ENCODE measurements around the gene UGT1A6. TPM values are rescaled to one million over a fixed set of nuclear protein-coding genes. Genes with fewer than 3 reads are reported as not detected.

Gene UGT1A6
- total RNA-seq, 1 experiment from 2014 or later = 549 TPM

GRCh38 chr2:233758849-233759248 is 66.2 kb downstream of the UGT1A6 start:
- Histone ChIP-seq H3K27ac (no peak overlapping the region; the same call in 1 of the 2 replicates), H3F3A (ENCODE audit: insufficient read depth, low read depth) (peaks cover 73% of the 10 kb centered on the region), H3K4me3 (no peak overlapping the region), H3K79me2 (ENCODE audit: low read depth) (peaks cover 92% of the 10 kb centered on the region), H3K36me3 (ENCODE audit: low read depth) (peaks cover 69% of the 10 kb centered on the region), H3K27me3 (ENCODE audit: insufficient read depth, low read depth) (no peaks in the 10 kb centered on the region), H3K4me1 (replicated peaks; ENCODE audit: insufficient read depth) (peaks cover 11% of the 10 kb centered on the region; the same call in 1 of the 2 replicates), H3K9me3 (ENCODE audit: insufficient read depth, low read depth) (no peaks in the 10 kb centered on the region), H3K9me2 (ENCODE audit: insufficient read depth) (no peaks in the 10 kb centered on the region), H2AFZ (no peak overlapping the region), H3K4me2 (no peak overlapping the region), H4K20me1 (ENCODE audit: insufficient read depth) (peaks cover 60% of the 10 kb centered on the region)
- no peak for DNase-seq
- BruUV-seq (replicated peaks) = no TSS peak
- TF ChIP-seq, protein P1, sequence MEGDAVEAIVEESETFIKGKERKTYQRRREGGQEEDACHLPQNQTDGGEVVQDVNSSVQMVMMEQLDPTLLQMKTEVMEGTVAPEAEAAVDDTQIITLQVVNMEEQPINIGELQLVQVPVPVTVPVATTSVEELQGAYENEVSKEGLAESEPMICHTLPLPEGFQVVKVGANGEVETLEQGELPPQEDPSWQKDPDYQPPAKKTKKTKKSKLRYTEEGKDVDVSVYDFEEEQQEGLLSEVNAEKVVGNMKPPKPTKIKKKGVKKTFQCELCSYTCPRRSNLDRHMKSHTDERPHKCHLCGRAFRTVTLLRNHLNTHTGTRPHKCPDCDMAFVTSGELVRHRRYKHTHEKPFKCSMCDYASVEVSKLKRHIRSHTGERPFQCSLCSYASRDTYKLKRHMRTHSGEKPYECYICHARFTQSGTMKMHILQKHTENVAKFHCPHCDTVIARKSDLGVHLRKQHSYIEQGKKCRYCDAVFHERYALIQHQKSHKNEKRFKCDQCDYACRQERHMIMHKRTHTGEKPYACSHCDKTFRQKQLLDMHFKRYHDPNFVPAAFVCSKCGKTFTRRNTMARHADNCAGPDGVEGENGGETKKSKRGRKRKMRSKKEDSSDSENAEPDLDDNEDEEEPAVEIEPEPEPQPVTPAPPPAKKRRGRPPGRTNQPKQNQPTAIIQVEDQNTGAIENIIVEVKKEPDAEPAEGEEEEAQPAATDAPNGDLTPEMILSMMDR (conservative IDR thresholded peaks at IDR 0.05) = no peak
- no peak for TF ChIP-seq EZH2 (IDR thresholded peaks at IDR 0.05; ENCODE audit: low read depth)
- intact Hi-C loops (cut with micrococcal nuclease; ENCODE audit: unreplicated experiment) = no loop called here
- CTCF ChIA-PET = interaction anchor here (0.6 kb wide), 1 partner anchor 65 kb away, joined by 3 read pairs; no protein-coding TSS in a partner anchor
- POLR2A ChIA-PET (ENCODE audit: unreplicated experiment) = no interaction called here

DNA sequence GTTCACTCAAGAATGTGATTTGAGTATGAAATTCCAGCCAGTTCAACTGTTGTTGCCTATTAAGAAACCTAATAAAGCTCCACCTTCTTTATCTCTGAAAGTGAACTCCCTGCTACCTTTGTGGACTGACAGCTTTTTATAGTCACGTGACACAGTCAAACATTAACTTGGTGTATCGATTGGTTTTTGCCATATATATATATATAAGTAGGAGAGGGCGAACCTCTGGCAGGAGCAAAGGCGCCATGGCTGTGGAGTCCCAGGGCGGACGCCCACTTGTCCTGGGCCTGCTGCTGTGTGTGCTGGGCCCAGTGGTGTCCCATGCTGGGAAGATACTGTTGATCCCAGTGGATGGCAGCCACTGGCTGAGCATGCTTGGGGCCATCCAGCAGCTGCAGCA is 67.4 kb downstream of the UGT1A6 start, which contains the start of gene UGT1A1:
TSS of gene UGT1A1 (plus strand) at position 228 of the 400 bp plus-strand sequence. CDS start at position 246, 18 bp downstream.
- Histone ChIP-seq H3K4me1 (replicated peaks; ENCODE audit: insufficient read depth) (peaks cover 11% of the 10 kb centered on the region; the same call in 1 of the 2 replicates), H3K4me3 (no peak within 1 kb of the TSS)

GRCh38 chr2:233761040-233761769 is 68.5 kb downstream of the UGT1A6 start:
- Histone ChIP-seq H3K4me2 (no peak overlapping the region), H3K36me3 (ENCODE audit: low read depth) (peaks cover 56% of the 10 kb centered on the region), H3K4me3 (no peak overlapping the region), H3F3A (ENCODE audit: insufficient read depth, low read depth) (peaks cover 77% of the 10 kb centered on the region), H4K20me1 (ENCODE audit: insufficient read depth) (peaks cover 73% of the 10 kb centered on the region), H3K4me1 (replicated peaks; ENCODE audit: insufficient read depth) (peaks cover 11% of the 10 kb centered on the region; the same call in 1 of the 2 replicates), H3K79me2 (ENCODE audit: low read depth) (peaks cover 92% of the 10 kb centered on the region), H3K27me3 (ENCODE audit: insufficient read depth, low read depth) (no peaks in the 10 kb centered on the region), H3K9me2 (ENCODE audit: insufficient read depth) (no peaks in the 10 kb centered on the region), H3K9me3 (ENCODE audit: insufficient read depth, low read depth) (no peaks in the 10 kb centered on the region), H3K27ac (0 out of 2 replicates have a peak overlapping the region, but pooled peaks have one; percentile 10), H2AFZ (no peak overlapping the region)
- POLR2A ChIA-PET (ENCODE audit: unreplicated experiment) = interaction anchor here (0.9 kb wide), 1 partner anchor 10 kb away, joined by 7 read pairs; no protein-coding TSS in a partner anchor
- intact Hi-C loops (cut with micrococcal nuclease; ENCODE audit: unreplicated experiment) = no loop called here
- TSS peak; percentile 1 for BruUV-seq (replicated peaks)
- no peak for DNase-seq
- CTCF ChIA-PET = no interaction called here
- TF ChIP-seq, protein P1 (conservative IDR thresholded peaks at IDR 0.05) = no peak
- no peak for TF ChIP-seq EZH2 (IDR thresholded peaks at IDR 0.05; ENCODE audit: low read depth)

More for the DNA sequence above, 67.4 kb downstream of the UGT1A6 start, which contains the start of gene UGT1A1:
- BruUV-seq (replicated peaks) = no TSS peak
- Histone ChIP-seq H2AFZ (no peak within 1 kb of the TSS), H4K20me1 (ENCODE audit: insufficient read depth) (peaks cover 64% of the 10 kb centered on the region), H3K27me3 (ENCODE audit: insufficient read depth, low read depth) (no peaks in the 10 kb centered on the region), H3K9me3 (ENCODE audit: insufficient read depth, low read depth) (no peaks in the 10 kb centered on the region), H3K36me3 (ENCODE audit: low read depth) (peaks cover 60% of the 10 kb centered on the region), H3K4me2 (no peak within 1 kb of the TSS), H3K79me2 (ENCODE audit: low read depth) (peaks cover 93% of the 10 kb centered on the region), H3K27ac (0 out of 2 replicates have a peak within 1 kb of the TSS, but pooled peaks have one; percentile 10), H3F3A (ENCODE audit: insufficient read depth, low read depth) (peaks cover 74% of the 10 kb centered on the region), H3K9me2 (ENCODE audit: insufficient read depth) (no peaks in the 10 kb centered on the region)
- intact Hi-C loops (cut with micrococcal nuclease; ENCODE audit: unreplicated experiment) = no loop called here
- no peak for TF ChIP-seq EZH2 (IDR thresholded peaks at IDR 0.05; ENCODE audit: low read depth)
- TF ChIP-seq, protein P1 (conservative IDR thresholded peaks at IDR 0.05) = no peak
- DNase-seq = no peak
- CTCF ChIA-PET = no interaction called here
- POLR2A ChIA-PET (ENCODE audit: unreplicated experiment) = no interaction called here
